NCI-H82 (cell line): ENCODE measurements around the gene CDC42EP5.

Source experiments
- DNase-seq: peaks from one replicate; lab custom pipeline; 2025; lab: John Stamatoyannopoulos, UW

CDC42EP5 gene

GRCh38 chr19:54462047-54462654 is 10.9 kb downstream of the CDC42EP5 start:
- DNase-seq = no peak

GRCh38 chr19:54461613-54462012 is 11.5 kb downstream of the CDC42EP5 start:
- DNase-seq = no peak

DNA sequence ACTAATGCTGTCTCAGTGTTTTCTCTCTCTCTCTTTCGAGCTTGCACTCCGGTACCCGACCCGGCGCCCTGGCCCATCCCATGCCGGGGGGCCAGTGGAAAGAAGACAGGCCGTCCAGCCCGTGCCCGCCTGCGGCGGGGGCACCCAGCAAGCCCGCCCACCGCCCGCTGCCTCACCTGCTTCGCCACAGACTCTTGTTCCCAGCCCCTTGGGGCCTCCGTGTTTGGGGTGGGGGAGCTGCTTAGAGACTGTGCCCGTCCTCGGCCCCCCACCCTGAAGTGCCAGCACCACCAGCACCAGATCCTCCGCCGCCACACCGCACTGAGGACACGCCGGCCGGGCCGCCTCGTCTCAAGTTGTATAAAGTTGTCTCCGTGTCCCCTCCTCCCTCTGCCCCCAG is 11.9 kb downstream of the CDC42EP5 start:
- no peak for DNase-seq

- no peak for DNase-seq
Observed at GRCh38 chr19:54460230-54461005, 12.7 kb downstream of the CDC42EP5 start.

DNA sequence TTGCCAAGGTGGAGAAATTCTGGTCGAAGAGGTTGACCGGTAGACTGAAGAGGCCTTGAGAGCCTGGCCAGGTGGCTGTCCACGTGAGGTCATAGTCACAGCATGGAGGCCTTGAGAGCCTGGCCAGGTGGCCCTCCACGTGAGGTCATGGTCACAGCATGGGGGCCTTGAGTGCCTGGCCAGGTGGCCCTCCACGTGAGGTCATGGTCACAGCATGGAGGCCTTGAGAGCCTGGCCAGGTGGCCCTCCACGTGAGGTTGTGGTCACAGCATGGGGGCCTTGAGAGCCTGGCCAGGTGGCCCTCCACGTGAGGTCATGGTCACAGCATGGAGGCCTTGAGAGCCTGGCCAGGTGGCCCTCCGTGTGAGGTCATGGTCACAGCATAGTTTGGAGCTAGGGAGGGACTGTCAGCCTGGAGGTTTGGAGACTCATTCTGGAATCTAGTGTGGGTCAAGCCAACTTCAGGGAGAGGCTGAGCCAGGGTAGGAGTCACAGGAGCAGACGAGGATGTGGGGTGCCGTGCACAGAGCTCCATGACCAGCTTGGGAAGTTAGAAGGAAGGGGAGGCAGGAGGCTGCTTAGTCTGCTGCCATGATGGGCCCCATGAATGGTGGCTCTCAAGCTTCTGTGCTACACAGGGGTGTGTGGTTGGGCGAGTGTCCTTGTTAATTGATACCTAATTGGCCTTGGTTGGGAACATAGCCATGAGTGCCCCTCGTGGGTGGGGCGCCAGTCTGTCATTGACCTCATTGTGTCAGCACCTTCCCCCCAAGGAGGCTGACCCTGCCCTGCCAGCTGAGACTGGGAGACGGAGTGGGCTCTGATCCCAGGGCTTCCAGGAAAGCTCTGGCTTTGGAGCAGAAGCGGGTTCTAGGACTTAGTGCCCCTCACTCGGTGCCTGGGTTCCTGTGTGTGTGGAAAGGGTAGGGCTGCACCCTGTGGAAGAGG is 13.5 kb downstream of the CDC42EP5 start:
- no peak for DNase-seq

GRCh38 chr19:54458648-54459281 is 14.3 kb downstream of the CDC42EP5 start:
- DNase-seq = no peak

DNA sequence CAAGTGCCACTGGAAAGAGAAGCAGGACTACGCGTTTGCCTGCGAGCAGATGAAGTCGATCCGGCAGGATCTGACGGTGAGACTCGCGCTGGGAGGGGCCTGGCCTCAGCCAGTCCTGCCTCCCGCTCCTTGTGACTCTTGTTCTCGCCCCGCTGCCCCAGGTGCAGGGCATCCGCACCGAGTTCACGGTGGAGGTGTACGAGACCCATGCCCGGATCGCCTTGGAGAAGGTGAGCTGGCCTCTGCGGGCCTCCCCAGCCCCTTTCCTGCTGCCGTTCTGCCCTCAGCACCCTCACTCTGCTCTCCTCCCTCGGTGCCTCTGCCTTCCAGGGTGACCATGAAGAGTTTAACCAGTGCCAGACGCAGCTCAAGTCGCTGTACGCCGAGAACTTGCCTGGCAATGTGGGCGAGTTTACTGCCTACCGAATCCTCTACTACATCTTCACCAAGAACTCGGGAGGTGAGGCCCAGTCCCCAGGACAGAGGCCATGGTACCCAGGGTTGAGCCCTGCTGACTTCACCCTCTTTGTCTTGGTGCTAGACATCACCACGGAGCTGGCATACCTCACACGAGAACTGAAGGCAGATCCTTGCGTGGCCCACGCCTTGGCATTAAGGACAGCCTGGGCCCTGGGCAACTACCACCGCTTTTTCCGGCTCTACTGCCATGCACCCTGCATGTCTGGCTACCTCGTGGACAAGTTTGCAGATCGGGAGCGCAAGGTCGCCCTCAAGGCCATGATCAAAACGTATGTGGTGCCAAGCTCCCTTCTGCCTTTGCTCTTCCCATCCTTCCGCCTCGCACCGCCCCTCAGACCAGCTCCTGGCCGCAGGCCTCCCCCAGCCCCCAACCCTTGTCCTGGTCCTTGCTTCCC is 15.1 kb downstream of the CDC42EP5 start:
- no peak for DNase-seq

DNA sequence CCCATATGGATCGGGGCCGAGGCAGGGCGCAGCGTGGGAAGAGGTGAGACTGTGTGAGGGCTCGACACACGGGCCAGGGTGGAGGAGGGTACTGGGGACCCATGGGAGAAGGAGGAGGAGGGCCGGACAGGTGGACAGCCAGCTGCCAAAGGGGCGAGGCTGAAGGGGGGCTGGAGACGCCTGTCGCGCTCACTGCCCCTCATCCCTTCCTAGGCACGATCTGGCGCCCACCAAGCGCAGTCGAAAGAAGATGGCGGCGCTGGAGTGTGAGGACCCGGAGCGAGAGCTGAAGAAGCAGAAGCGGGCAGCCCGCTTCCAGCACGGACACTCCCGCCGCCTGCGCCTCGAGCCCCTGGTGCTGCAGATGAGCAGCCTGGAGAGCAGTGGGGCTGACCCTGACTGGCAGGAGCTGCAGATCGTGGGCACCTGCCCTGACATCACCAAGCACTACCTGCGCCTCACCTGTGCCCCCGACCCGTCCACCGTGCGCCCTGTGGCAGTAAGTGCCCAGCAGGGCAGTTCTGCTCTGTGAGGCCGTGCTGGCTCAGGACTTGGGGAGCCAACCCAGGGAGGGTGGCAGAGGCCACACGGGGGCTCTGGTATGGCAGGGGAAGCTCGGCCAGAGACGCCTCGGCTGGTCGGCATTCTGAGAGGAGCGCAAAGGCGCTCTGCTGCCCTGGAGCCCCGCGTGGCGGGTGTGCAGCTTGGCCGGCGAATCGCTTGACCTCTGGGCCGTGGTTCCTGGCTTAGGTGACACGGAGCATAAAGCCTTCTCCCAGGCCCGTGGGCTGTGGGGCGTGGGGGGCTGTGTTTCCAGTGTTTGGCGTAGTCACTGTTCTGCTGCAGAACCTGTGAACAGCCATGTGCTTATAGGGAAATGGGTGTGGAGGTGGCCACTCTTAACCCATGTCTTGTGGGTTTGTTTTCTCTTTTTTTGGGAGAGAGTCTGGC is 16.4 kb downstream of the CDC42EP5 start:
- DNase-seq = no peak

DNA sequence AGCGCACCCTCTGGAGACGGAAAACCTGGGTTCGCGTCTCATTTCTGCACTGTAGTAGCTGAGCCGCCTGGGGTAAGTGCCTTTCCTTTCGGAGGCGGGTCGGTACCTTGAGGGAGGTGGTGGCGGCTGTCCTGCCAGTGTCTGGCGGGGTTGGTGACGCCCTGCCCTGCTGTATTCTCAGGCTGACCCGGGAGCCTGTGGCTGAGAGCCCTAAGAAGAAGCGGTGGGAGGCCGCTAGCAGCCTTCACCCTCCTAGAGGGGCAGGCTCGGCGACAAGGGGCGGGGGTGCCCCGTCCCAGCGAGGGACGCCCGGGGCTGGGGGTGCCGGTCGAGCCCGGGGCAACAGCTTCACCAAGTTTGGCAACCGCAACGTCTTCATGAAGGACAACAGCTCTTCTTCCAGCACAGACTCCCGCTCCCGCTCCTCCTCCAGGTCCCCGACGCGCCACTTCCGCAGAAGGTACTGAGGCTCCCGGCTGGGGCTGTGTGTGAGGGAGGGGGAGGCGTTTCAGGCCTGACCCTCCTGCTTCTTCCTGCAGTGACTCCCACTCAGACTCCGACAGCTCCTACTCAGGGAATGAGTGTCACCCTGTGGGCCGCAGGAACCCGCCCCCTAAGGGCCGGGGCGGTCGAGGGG is 17.2 kb downstream of the CDC42EP5 start:
- no peak for DNase-seq

DNA sequence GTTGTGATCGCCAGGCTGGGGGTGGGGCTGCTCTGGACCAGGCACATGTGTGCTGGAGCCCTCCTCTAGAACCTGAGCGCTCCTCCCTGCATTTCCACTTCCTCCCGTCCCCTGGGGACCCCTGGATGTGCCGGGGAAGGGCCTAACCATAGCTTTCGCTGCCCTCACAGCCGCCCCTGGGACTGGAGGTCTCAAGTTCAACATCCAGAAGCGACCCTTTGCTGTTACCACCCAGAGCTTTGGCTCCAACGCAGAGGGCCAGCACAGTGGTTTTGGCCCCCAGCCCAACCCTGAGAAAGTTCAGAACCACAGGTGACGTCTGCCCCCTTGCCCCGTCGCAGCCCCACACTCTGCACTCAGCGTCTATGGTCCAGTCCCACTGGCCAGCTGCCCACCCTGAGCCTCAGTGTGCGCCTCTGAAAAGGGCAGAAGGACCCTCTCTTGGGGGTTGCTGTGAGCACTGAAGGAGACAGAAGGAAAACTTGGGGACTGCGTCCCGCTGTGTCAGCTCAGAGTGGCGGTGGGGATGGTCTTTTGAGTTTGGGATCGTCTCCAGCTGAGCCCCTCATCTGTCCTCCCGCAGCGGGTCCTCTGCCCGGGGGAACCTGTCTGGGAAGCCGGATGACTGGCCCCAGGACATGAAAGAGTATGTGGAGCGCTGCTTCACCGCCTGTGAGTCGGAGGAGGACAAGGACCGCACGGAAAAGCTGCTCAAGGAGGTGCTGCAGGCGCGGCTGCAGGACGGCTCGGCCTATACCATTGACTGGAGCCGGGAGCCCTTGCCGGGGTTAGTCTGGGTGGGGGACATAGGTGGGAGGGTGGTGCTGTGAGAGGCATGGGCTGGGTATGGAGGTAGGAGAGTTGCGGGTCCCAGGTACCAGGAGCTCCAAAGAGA is 18.1 kb downstream of the CDC42EP5 start:
- DNase-seq = no peak

GRCh38 chr19:54453921-54454780 is 18.9 kb downstream of the CDC42EP5 start:
- DNase-seq = no peak

- DNase-seq = no peak
Observed at GRCh38 chr19:54452626-54453025, 20.5 kb downstream of the CDC42EP5 start.

DNA sequence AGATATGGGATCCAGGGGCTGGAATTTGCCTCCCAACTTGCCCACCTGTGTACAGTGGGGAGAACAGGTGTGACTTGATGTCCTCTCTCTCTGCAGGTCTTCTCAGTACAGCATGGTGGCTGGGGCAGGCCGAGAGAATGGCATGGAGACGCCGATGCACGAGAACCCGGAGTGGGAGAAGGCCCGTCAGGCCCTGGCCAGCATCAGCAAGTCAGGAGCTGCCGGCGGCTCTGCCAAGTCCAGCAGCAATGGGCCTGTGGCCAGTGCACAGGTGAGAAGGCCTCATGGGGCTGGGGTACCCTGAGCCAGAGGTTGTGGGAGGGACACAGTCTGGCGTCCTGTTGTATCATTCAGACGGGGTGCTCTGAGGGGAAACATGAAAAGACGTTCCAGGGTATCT is 21.1 kb downstream of the CDC42EP5 start:
- no peak for DNase-seq

- no peak for DNase-seq
Observed at GRCh38 chr19:54451331-54451871, 21.7 kb downstream of the CDC42EP5 start.

- peak; percentile 55 for DNase-seq
Observed at GRCh38 chr19:54449701-54450069, 23.4 kb downstream of the CDC42EP5 start.

DNA sequence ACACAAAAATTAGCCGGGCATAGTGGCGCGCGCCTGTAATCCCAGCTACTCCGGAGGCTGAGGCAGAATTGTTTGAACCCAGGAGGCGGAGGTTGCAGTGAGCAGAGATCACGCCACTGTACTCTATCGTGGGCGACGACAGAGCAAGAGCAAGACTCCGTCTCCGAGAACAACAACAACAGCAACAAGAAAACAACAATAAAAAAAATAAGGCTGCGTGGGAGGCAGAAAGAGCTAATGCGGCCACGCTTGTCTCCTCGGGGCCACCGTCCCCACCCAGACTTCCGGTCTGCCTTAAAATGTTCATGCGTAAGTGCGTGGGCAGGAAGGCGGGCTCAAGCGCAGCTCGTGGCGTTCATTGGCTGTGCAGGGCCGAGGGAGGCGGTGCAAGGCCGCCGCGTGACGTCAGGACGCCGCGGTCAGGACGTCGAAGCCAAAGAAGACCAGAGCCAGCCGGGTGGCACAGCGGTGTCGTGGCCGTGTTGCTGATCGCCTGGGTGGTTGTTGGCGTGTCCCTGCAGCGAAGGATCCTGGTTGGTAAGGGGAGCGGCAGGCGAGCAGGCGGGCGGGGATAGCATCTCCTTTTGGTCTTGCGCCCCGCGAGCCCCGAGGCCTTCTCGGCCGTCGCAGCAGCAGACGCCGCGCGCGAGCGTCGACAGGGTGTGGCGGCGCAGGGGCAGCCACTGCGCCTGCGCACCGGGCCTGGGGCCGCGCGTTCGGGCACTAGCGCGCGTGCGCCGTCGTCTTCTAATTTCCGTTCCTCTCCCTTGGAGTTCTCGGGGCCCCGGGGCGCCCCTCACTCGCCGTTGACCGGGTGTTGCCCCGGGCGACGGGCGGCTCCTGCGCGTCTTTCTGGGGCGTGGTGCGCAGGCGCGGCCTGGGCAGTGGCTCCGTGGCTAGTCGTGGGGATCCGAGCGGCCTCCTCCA is 24.1 kb downstream of the CDC42EP5 start, which contains the start of gene LENG8:
TSS of gene LENG8 (plus strand) at position 426 of the 927 bp plus-strand sequence. CDS start 2,146 bp downstream, outside the sequence.
- DNase-seq = peak; percentile 97
